Midbrain (tissue), 1 donor: ENCODE results near the gene ARHGEF19.

Experiments used
- DNase-seq: peaks from one replicate; lab custom pipeline; 2025; lab: John Stamatoyannopoulos, UW

Gene ARHGEF19

GRCh38 chr1:16148329-16149092 is 63.9 kb downstream of the ARHGEF19 start:
- no peak for DNase-seq
